SK-N-SH treated with all-trans-retinoic acid at 6 μM for 48 hours (cell line): ENCODE data around the gene STK11IP.

Experiments
- ATAC-seq: fragments of 200-7000 bp; cut with Tn5 transposase; 3 replicates; pipeline ENCODE4 v1.9.1; 2020; ENCODE audit warnings: mild to moderate bottlenecking, moderate library complexity
- ARNTL ChIP-seq: fragments of 450-650 bp; formaldehyde crosslinking; IDR thresholded peaks from 2 replicates; pipeline ENCODE4 v1.5.0; 2020; ENCODE audit warnings: low read depth, mild to moderate bottlenecking, moderate library complexity, borderline replicate concordance
- CREB5 ChIP-seq: fragments of 250-450 bp; sonication (Bioruptor Pico); IDR thresholded peaks from 2 replicates; pipeline ENCODE4 v1.5.1; 2020; ENCODE audit warnings: low read depth, mild to moderate bottlenecking, moderate library complexity
- GLIS3 ChIP-seq: fragments of 250-450 bp; sonication (Bioruptor Pico); IDR thresholded peaks from 2 replicates; pipeline ENCODE4 v1.5.0; 2020; ENCODE audit warnings: mild to moderate bottlenecking, moderate library complexity
- ISL1 ChIP-seq: fragments of 250-450 bp; sonication (Bioruptor Pico); IDR thresholded peaks from 2 replicates; pipeline ENCODE4 v2.1.2; 2022; ENCODE audit warnings: mild to moderate bottlenecking, moderate library complexity
- POU6F1 ChIP-seq: fragments of 250-450 bp; sonication (Bioruptor Pico); IDR thresholded peaks from 2 replicates; pipeline ENCODE4 v1.8.0; 2021; ENCODE audit warnings: low read depth, mild to moderate bottlenecking, moderate library complexity, borderline replicate concordance
- RARB ChIP-seq: fragments of 250-450 bp; sonication (Bioruptor Pico); IDR thresholded peaks from 2 replicates; pipeline ENCODE4 v1.8.0; 2021; ENCODE audit warnings: mild to moderate bottlenecking, moderate library complexity
- SNAI2 ChIP-seq: fragments of 250-450 bp; sonication (Bioruptor Pico); IDR thresholded peaks from 2 replicates; pipeline ENCODE4 v1.5.0; 2020; ENCODE audit warnings: mild to moderate bottlenecking, moderate library complexity
- TCF4 ChIP-seq: fragments of 250-450 bp; sonication (Bioruptor Pico); IDR thresholded peaks from 2 replicates; pipeline ENCODE4 v1.8.0; 2021; ENCODE audit warnings: mild to moderate bottlenecking, moderate library complexity, borderline replicate concordance
- ZC3H10 ChIP-seq: fragments of 250-450 bp; sonication (Bioruptor Pico); IDR thresholded peaks from 2 replicates; pipeline ENCODE4 v1.5.1; 2021; ENCODE audit warnings: mild to moderate bottlenecking, moderate library complexity
- ZFP30 ChIP-seq: fragments of 450-650 bp; formaldehyde crosslinking; IDR thresholded peaks from 2 replicates; pipeline ENCODE4 v1.5.0; 2022; ENCODE audit warnings: mild to moderate bottlenecking, moderate library complexity
- ZNF565 ChIP-seq: fragments of 450-650 bp; formaldehyde crosslinking; conservative IDR thresholded peaks from 2 replicates; pipeline ENCODE4 v1.5.0; 2020; ENCODE audit warnings: low read depth, mild to moderate bottlenecking, moderate library complexity
- ZNF8 ChIP-seq: fragments of 450-650 bp; formaldehyde crosslinking; IDR thresholded peaks from 2 replicates; pipeline ENCODE4 v1.5.0; 2020; ENCODE audit warnings: mild to moderate bottlenecking, moderate library complexity
- TF ChIP-seq, protein P1 (sequence below): fragments of 250-450 bp; sonication (Bioruptor Pico); IDR thresholded peaks from 2 replicates; pipeline ENCODE4 v1.8.0; 2020; ENCODE audit warnings: mild to moderate bottlenecking, moderate library complexity, borderline replicate concordance
- TF ChIP-seq, protein P2 (sequence below): fragments of 250-450 bp; sonication (Bioruptor Pico); IDR thresholded peaks from 2 replicates; pipeline ENCODE4 v1.5.1; 2021; ENCODE audit warnings: mild to moderate bottlenecking, moderate library complexity

The STK11IP gene

GRCh38 chr2:219634171-219634940 lies 36.7 kb downstream of the STK11IP start:
- TF ChIP-seq TCF4 (CRISPR knock-in tag), result no peak
- TF ChIP-seq, protein P1, sequence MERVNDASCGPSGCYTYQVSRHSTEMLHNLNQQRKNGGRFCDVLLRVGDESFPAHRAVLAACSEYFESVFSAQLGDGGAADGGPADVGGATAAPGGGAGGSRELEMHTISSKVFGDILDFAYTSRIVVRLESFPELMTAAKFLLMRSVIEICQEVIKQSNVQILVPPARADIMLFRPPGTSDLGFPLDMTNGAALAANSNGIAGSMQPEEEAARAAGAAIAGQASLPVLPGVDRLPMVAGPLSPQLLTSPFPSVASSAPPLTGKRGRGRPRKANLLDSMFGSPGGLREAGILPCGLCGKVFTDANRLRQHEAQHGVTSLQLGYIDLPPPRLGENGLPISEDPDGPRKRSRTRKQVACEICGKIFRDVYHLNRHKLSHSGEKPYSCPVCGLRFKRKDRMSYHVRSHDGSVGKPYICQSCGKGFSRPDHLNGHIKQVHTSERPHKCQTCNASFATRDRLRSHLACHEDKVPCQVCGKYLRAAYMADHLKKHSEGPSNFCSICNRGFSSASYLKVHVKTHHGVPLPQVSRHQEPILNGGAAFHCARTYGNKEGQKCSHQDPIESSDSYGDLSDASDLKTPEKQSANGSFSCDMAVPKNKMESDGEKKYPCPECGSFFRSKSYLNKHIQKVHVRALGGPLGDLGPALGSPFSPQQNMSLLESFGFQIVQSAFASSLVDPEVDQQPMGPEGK (CRISPR knock-in tag), result no peak
- TF ChIP-seq ISL1 (CRISPR knock-in tag), result no peak
- ATAC-seq, result no peak

DNA sequence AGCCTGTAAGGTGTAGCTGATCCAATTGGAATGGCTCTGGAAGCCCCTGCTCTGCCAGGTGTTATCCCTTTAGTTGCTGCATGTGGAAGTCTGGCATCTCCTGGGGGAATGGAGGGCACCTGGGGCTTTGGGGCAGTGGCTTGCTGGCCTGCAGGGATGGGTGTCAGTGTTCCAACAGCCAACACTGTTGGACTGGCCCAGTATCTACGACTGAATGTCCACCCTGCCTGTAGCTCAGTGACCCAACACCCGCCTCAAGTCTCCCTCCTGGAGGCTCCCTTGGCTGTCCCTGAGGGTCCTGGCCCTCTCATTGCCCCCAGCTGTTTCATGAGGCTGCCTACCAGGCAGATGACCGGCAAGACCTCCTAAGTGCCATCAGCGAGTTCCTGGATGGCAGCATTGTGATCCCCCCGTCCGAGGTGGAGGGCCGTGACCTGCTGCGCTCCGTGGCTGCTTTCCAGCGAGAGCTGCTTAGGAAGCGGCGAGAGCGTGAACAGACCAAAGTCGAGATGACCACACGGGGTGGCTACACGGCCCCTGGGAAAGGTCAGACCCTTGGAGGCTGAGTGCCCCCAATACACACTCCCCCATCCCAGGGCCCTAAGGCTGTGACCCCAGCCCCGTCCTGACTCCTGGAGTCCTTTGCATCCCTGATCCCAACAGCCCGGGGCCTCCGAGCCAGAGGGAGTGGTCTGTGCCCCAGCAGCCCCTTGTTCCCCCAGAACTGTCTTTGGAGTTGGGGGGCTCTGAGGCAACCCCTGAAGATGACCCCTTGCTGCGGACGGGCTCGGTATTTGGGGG lies 37.5 kb downstream of the STK11IP start:
- ATAC-seq, result no peak

DNA sequence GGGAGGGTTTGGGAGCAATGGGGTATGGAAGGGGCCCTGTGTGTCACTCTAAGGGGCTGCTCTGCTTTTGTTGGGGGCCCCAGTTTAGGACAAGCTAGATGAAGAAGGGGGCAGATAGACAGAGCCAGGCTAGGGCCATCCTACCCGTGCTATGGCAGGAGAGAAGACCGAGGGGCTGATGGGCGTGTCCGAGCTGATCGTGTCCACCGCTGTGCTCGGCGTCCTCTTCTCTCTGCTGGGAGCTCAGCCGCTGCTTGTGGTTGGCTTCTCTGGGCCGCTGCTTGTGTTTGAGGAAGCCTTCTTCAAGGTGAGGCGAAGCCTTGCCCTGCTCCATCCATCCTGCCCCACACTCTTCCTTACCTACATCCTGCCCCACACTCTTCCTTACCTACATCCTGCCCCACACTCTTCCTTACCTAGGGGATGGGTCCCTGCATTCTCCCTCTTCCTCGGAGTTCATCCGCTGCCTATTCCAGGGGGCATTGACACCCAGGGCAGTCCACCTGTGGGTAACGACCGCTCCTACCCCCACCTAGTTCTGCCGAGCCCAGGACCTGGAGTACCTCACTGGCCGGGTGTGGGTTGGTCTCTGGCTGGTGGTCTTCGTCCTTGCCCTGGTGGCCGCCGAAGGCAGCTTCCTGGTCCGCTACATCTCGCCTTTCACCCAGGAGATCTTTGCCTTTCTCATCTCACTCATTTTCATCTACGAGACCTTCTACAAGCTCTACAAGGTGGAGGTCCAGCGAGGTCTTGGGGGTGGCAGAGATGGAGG lies 38.7 kb downstream of the STK11IP start:
- no peak for ATAC-seq
- no peak for TF ChIP-seq ZNF8 (CRISPR knock-in tag)

More for the DNA sequence above, 37.5 kb downstream of the STK11IP start:
- TF ChIP-seq GLIS3 (CRISPR knock-in tag) (no peak), POU6F1 (CRISPR knock-in tag) (no peak), CREB5 (CRISPR knock-in tag) (no peak), RARB (CRISPR knock-in tag) (no peak), ARNTL (CRISPR knock-in tag) (no peak), ZNF565 (CRISPR knock-in tag) (no peak), ZFP30 (CRISPR knock-in tag) (no peak), ZC3H10 (no peak), TCF4 (CRISPR knock-in tag) (no peak), SNAI2 (CRISPR knock-in tag) (no peak), ISL1 (CRISPR knock-in tag) (no peak)
- TF ChIP-seq, protein P1 (CRISPR knock-in tag), result no peak
- TF ChIP-seq, protein P2, sequence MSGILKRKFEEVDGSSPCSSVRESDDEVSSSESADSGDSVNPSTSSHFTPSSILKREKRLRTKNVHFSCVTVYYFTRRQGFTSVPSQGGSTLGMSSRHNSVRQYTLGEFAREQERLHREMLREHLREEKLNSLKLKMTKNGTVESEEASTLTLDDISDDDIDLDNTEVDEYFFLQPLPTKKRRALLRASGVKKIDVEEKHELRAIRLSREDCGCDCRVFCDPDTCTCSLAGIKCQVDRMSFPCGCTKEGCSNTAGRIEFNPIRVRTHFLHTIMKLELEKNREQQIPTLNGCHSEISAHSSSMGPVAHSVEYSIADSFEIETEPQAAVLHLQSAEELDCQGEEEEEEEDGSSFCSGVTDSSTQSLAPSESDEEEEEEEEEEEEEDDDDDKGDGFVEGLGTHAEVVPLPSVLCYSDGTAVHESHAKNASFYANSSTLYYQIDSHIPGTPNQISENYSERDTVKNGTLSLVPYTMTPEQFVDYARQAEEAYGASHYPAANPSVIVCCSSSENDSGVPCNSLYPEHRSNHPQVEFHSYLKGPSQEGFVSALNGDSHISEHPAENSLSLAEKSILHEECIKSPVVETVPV (CRISPR knock-in tag), result no peak
